SK-N-SH treated with all-trans-retinoic acid at 6 μM for 48 hours (cell line): ENCODE results near the gene FAM111A.

ENCODE experiments used
- ATAC-seq: fragments of 200-7000 bp; cut with Tn5 transposase; 3 replicates; pipeline ENCODE4 v1.9.1; 2020; ENCODE audit warnings: mild to moderate bottlenecking, moderate library complexity
- ARNTL ChIP-seq: fragments of 450-650 bp; formaldehyde crosslinking; IDR thresholded peaks from 2 replicates; pipeline ENCODE4 v1.5.0; 2020; ENCODE audit warnings: low read depth, mild to moderate bottlenecking, moderate library complexity, borderline replicate concordance
- BACH2 ChIP-seq: fragments of 250-450 bp; sonication (Bioruptor Pico); IDR thresholded peaks from 2 replicates; pipeline ENCODE4 v1.9.0; 2021; ENCODE audit warnings: mild to moderate bottlenecking, borderline replicate concordance
- CSDC2 ChIP-seq: fragments of 250-450 bp; sonication (Bioruptor Pico); IDR thresholded peaks from 2 replicates; pipeline ENCODE4 v1.5.0; 2020; ENCODE audit warnings: mild to moderate bottlenecking, moderate library complexity
- ESRRG ChIP-seq: fragments of 250-450 bp; sonication (Bioruptor Pico); IDR thresholded peaks from 2 replicates; pipeline ENCODE4 v1.6.1; 2021; ENCODE audit warnings: mild to moderate bottlenecking
- GLIS3 ChIP-seq: fragments of 250-450 bp; sonication (Bioruptor Pico); IDR thresholded peaks from 2 replicates; pipeline ENCODE4 v1.5.0; 2020; ENCODE audit warnings: mild to moderate bottlenecking, moderate library complexity
- ISL1 ChIP-seq: fragments of 250-450 bp; sonication (Bioruptor Pico); IDR thresholded peaks from 2 replicates; pipeline ENCODE4 v2.1.2; 2022; ENCODE audit warnings: mild to moderate bottlenecking, moderate library complexity
- OSR1 ChIP-seq: fragments of 250-450 bp; sonication (Bioruptor Pico); IDR thresholded peaks from 2 replicates; pipeline ENCODE4 v1.8.0; 2022; ENCODE audit warnings: moderate library complexity, mild to moderate bottlenecking, inconsistent platforms
- PATZ1 ChIP-seq: fragments of 250-450 bp; sonication (Bioruptor Pico); IDR thresholded peaks from 2 replicates; pipeline ENCODE4 v1.8.0; 2020; ENCODE audit warnings: mild to moderate bottlenecking, moderate library complexity, borderline replicate concordance
- POU6F1 ChIP-seq: fragments of 250-450 bp; sonication (Bioruptor Pico); IDR thresholded peaks from 2 replicates; pipeline ENCODE4 v1.8.0; 2021; ENCODE audit warnings: low read depth, mild to moderate bottlenecking, moderate library complexity, borderline replicate concordance
- PPARA ChIP-seq: fragments of 250-450 bp; sonication (Bioruptor Pico); IDR thresholded peaks from 2 replicates; pipeline ENCODE4 v1.5.0; 2020; ENCODE audit warnings: mild to moderate bottlenecking, borderline replicate concordance
- RARB ChIP-seq: fragments of 250-450 bp; sonication (Bioruptor Pico); IDR thresholded peaks from 2 replicates; pipeline ENCODE4 v1.8.0; 2021; ENCODE audit warnings: mild to moderate bottlenecking, moderate library complexity
- SNAI2 ChIP-seq: fragments of 250-450 bp; sonication (Bioruptor Pico); IDR thresholded peaks from 2 replicates; pipeline ENCODE4 v1.5.0; 2020; ENCODE audit warnings: mild to moderate bottlenecking, moderate library complexity
- TCF4 ChIP-seq: fragments of 250-450 bp; sonication (Bioruptor Pico); IDR thresholded peaks from 2 replicates; pipeline ENCODE4 v1.8.0; 2021; ENCODE audit warnings: mild to moderate bottlenecking, moderate library complexity, borderline replicate concordance
- ZC3H10 ChIP-seq: fragments of 250-450 bp; sonication (Bioruptor Pico); IDR thresholded peaks from 2 replicates; pipeline ENCODE4 v1.5.1; 2021; ENCODE audit warnings: mild to moderate bottlenecking, moderate library complexity
- ZFP3 ChIP-seq: fragments of 250-450 bp; sonication (Bioruptor Pico); IDR thresholded peaks from 2 replicates; pipeline ENCODE4 v1.5.0; 2020; ENCODE audit warnings: mild to moderate bottlenecking, moderate library complexity
- ZFP30 ChIP-seq: fragments of 450-650 bp; formaldehyde crosslinking; IDR thresholded peaks from 2 replicates; pipeline ENCODE4 v1.5.0; 2022; ENCODE audit warnings: mild to moderate bottlenecking, moderate library complexity
- ZNF565 ChIP-seq: fragments of 450-650 bp; formaldehyde crosslinking; conservative IDR thresholded peaks from 2 replicates; pipeline ENCODE4 v1.5.0; 2020; ENCODE audit warnings: low read depth, mild to moderate bottlenecking, moderate library complexity
- ZNF70 ChIP-seq: fragments of 450-650 bp; formaldehyde crosslinking; IDR thresholded peaks from 2 replicates; pipeline ENCODE4 v1.5.0; 2020; ENCODE audit warnings: mild to moderate bottlenecking, moderate library complexity
- ZNF8 ChIP-seq: fragments of 450-650 bp; formaldehyde crosslinking; IDR thresholded peaks from 2 replicates; pipeline ENCODE4 v1.5.0; 2020; ENCODE audit warnings: mild to moderate bottlenecking, moderate library complexity
- TF ChIP-seq, protein P1 (sequence below): fragments of 250-450 bp; sonication (Bioruptor Pico); IDR thresholded peaks from 2 replicates; pipeline ENCODE4 v1.5.1; 2020; ENCODE audit warnings: low read depth, mild to moderate bottlenecking, moderate library complexity
- TF ChIP-seq, protein P2 (sequence below): fragments of 250-450 bp; sonication (Bioruptor Pico); IDR thresholded peaks from 2 replicates; pipeline ENCODE4 v1.5.0; 2020; ENCODE audit warnings: mild to moderate bottlenecking, moderate library complexity
- TF ChIP-seq, protein P3 (sequence below): fragments of 250-450 bp; sonication (Bioruptor Pico); IDR thresholded peaks from 2 replicates; pipeline ENCODE4 v1.5.1; 2021; ENCODE audit warnings: mild to moderate bottlenecking, moderate library complexity

The FAM111A gene

DNA sequence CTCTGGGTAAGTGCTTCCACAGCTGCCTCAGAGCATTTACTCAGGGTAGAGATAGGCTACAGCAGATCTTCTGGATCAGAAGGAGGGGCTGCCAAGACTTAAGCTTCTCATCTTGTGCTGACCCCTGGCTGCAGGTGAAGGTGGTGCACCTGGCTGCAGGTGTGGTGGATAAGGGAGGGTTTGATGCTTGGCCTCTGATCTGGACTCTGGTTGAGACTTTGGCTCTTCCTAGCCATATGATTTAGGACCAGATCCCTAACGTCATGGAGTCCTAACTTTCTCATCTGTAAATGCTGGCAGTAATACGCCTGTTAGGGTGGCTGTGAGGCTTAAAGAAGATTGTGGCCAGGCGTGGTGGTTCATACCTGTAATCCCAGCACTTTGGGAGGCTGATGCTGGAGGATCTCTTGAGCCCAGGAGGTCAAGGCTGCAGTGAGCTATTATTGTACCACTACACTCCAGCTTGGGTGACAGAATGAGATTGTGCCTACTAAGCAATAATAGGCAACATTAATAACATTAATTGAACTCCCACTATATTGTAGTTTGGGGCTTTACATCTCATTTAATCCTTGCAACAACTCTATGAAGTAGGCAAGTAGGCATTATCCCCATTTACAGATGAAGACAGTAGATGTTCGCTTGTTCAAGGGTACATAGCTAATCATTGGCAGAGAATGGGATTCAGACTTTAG, 39.9 kb downstream of the FAM111A start:
- TF ChIP-seq PATZ1 (CRISPR knock-in tag) (no peak), ZNF70 (CRISPR knock-in tag) (no peak), GLIS3 (CRISPR knock-in tag) (no peak), SNAI2 (CRISPR knock-in tag) (no peak), CSDC2 (CRISPR knock-in tag) (no peak), ZFP3 (CRISPR knock-in tag) (no peak), OSR1 (CRISPR knock-in tag) (no peak), BACH2 (no peak), TCF4 (CRISPR knock-in tag) (no peak), RARB (no peak), ISL1 (CRISPR knock-in tag) (no peak), ZFP30 (no peak), POU6F1 (no peak), ZC3H10 (no peak), ESRRG (CRISPR knock-in tag) (no peak), ZNF565 (CRISPR knock-in tag) (no peak), ARNTL (CRISPR knock-in tag) (no peak)
- TF ChIP-seq, protein P1, sequence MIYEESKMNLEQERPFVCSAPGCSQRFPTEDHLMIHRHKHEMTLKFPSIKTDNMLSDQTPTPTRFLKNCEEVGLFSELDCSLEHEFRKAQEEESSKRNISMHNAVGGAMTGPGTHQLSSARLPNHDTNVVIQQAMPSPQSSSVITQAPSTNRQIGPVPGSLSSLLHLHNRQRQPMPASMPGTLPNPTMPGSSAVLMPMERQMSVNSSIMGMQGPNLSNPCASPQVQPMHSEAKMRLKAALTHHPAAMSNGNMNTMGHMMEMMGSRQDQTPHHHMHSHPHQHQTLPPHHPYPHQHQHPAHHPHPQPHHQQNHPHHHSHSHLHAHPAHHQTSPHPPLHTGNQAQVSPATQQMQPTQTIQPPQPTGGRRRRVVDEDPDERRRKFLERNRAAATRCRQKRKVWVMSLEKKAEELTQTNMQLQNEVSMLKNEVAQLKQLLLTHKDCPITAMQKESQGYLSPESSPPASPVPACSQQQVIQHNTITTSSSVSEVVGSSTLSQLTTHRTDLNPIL: no peak
- TF ChIP-seq, protein P2, sequence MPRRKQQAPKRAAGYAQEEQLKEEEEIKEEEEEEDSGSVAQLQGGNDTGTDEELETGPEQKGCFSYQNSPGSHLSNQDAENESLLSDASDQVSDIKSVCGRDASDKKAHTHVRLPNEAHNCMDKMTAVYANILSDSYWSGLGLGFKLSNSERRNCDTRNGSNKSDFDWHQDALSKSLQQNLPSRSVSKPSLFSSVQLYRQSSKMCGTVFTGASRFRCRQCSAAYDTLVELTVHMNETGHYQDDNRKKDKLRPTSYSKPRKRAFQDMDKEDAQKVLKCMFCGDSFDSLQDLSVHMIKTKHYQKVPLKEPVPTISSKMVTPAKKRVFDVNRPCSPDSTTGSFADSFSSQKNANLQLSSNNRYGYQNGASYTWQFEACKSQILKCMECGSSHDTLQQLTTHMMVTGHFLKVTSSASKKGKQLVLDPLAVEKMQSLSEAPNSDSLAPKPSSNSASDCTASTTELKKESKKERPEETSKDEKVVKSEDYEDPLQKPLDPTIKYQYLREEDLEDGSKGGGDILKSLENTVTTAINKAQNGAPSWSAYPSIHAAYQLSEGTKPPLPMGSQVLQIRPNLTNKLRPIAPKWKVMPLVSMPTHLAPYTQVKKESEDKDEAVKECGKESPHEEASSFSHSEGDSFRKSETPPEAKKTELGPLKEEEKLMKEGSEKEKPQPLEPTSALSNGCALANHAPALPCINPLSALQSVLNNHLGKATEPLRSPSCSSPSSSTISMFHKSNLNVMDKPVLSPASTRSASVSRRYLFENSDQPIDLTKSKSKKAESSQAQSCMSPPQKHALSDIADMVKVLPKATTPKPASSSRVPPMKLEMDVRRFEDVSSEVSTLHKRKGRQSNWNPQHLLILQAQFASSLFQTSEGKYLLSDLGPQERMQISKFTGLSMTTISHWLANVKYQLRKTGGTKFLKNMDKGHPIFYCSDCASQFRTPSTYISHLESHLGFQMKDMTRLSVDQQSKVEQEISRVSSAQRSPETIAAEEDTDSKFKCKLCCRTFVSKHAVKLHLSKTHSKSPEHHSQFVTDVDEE: no peak
- TF ChIP-seq, protein P3, sequence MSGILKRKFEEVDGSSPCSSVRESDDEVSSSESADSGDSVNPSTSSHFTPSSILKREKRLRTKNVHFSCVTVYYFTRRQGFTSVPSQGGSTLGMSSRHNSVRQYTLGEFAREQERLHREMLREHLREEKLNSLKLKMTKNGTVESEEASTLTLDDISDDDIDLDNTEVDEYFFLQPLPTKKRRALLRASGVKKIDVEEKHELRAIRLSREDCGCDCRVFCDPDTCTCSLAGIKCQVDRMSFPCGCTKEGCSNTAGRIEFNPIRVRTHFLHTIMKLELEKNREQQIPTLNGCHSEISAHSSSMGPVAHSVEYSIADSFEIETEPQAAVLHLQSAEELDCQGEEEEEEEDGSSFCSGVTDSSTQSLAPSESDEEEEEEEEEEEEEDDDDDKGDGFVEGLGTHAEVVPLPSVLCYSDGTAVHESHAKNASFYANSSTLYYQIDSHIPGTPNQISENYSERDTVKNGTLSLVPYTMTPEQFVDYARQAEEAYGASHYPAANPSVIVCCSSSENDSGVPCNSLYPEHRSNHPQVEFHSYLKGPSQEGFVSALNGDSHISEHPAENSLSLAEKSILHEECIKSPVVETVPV (CRISPR knock-in tag): no peak
- ATAC-seq: no peak

DNA sequence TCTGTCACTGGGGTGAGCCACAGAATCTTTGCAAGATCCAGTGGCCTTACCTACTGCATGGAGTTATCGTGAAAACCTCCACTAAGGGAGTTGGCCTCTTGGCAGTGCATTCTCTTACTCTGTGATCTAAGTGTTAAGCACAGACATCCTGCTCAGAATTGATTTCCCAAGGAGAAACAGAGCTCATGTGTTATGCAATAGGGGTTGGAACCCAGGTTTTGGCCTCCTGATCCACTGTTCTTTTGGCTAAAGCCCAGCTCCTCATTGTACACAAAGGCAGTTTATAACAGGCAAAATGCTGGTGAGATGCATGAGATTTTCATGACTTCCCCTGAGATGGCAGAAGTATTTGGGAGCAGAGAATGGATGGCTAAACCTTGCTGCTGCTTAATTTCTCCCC, 41.1 kb downstream of the FAM111A start:
- no peak for ATAC-seq
- TF ChIP-seq ZNF70 (CRISPR knock-in tag): no peak
- TF ChIP-seq ZC3H10: no peak
- TF ChIP-seq, protein P1: no peak
- TF ChIP-seq BACH2: no peak
- TF ChIP-seq ZFP30: no peak
- TF ChIP-seq ZFP3 (CRISPR knock-in tag): no peak
- no peak for TF ChIP-seq ARNTL (CRISPR knock-in tag)
- TF ChIP-seq ESRRG (CRISPR knock-in tag): no peak
- no peak for TF ChIP-seq CSDC2 (CRISPR knock-in tag)
- TF ChIP-seq ZNF8 (CRISPR knock-in tag): no peak
- no peak for TF ChIP-seq ISL1 (CRISPR knock-in tag)
- TF ChIP-seq POU6F1: no peak
- no peak for TF ChIP-seq PPARA (CRISPR knock-in tag)
- no peak for TF ChIP-seq OSR1 (CRISPR knock-in tag)
- no peak for TF ChIP-seq RARB
- TF ChIP-seq, protein P2: no peak
